ENCODE data around the gene RAP1GAP2.

- TF ChIP-seq, protein P1, sequence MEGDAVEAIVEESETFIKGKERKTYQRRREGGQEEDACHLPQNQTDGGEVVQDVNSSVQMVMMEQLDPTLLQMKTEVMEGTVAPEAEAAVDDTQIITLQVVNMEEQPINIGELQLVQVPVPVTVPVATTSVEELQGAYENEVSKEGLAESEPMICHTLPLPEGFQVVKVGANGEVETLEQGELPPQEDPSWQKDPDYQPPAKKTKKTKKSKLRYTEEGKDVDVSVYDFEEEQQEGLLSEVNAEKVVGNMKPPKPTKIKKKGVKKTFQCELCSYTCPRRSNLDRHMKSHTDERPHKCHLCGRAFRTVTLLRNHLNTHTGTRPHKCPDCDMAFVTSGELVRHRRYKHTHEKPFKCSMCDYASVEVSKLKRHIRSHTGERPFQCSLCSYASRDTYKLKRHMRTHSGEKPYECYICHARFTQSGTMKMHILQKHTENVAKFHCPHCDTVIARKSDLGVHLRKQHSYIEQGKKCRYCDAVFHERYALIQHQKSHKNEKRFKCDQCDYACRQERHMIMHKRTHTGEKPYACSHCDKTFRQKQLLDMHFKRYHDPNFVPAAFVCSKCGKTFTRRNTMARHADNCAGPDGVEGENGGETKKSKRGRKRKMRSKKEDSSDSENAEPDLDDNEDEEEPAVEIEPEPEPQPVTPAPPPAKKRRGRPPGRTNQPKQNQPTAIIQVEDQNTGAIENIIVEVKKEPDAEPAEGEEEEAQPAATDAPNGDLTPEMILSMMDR (IDR thresholded peaks at IDR 0.05) = no peak
- TF ChIP-seq POLR2A (IDR thresholded peaks at IDR 0.05) = no peak
Measured at GRCh38 chr17:2894782-2895181, 98.5 kb downstream of the RAP1GAP2 start.
